Fibroblast of lung (primary cell): ENCODE data around the gene BAG5. TPM values are rescaled to one million over a fixed set of nuclear protein-coding genes. Genes with fewer than 3 reads are reported as not detected.

Experiments used
- DNase-seq, 2 donors: peaks; one replicate each; pipeline versions ENCODE4 v3.0.0 to v3.0.0-alpha.2; 2010; ENCODE audit warnings: low read depth in 2 of 2
- H2AFZ ChIP-seq: 2 replicates; pipeline ENCODE4 v1.5.1; 2012; ENCODE audit warnings: low read length, control low read depth, inconsistent platforms
- H3K27ac ChIP-seq: 2 replicates; pipeline ENCODE4 v1.5.1; 2011; ENCODE audit warnings: low read length, control low read depth; ENCODE audit not compliant: insufficient read depth
- H3K27me3 ChIP-seq: 2 replicates; pipeline ENCODE4 v1.5.1; 2011; ENCODE audit warnings: mild to moderate bottlenecking, low read length; ENCODE audit not compliant: control insufficient read depth, insufficient read depth
- H3K36me3 ChIP-seq: 2 replicates; pipeline ENCODE4 v1.5.1; 2011; ENCODE audit warnings: low read length; ENCODE audit not compliant: control insufficient read depth, insufficient read depth
- H3K4me1 ChIP-seq: 2 replicates; pipeline ENCODE4 v1.5.1; 2011; ENCODE audit warnings: low read length; ENCODE audit not compliant: control insufficient read depth, insufficient read depth; ENCODE audit errors: extremely low read depth
- H3K4me2 ChIP-seq: 2 replicates; pipeline ENCODE4 v1.5.1; 2011; ENCODE audit warnings: low read length, control low read depth; ENCODE audit not compliant: insufficient read depth; ENCODE audit errors: extremely low read depth
- H3K4me3 ChIP-seq, 4 experiments: fragments of 200-600 bp in 1 of 4; sonication (generic) in 1 of 4; replicated peaks in 1 of 4; 2 replicates each; pipeline ENCODE4 v1.5.1; 2011 to 2016; ENCODE audit warnings: low read length in 4 of 4, low read depth in 3 of 4, mild to moderate bottlenecking in 3 of 4, control low read depth in 2 of 4, inconsistent platforms in 1 of 4, mixed read lengths in 1 of 4; ENCODE audit not compliant: insufficient read depth in 1 of 4; ENCODE audit errors: control extremely low read depth in 1 of 4
- H3K79me2 ChIP-seq: 2 replicates; pipeline ENCODE4 v1.5.1; 2012; ENCODE audit warnings: mild to moderate bottlenecking, low read length, inconsistent platforms; ENCODE audit not compliant: control insufficient read depth, insufficient read depth
- H3K9ac ChIP-seq: 2 replicates; pipeline ENCODE4 v1.5.1; 2011; ENCODE audit warnings: mild to moderate bottlenecking, low read length, control low read depth; ENCODE audit not compliant: insufficient read depth
- H3K9me3 ChIP-seq: 2 replicates; pipeline ENCODE4 v1.5.1; 2012; ENCODE audit warnings: low read depth, low read length; ENCODE audit not compliant: control insufficient read depth, insufficient read depth
- H4K20me1 ChIP-seq: 2 replicates; pipeline ENCODE4 v1.5.1; 2011; ENCODE audit warnings: low read length; ENCODE audit not compliant: control insufficient read depth, insufficient read depth; ENCODE audit errors: extremely low read depth
- EZH2 ChIP-seq: IDR thresholded peaks from 2 replicates; pipeline ENCODE4 v1.5.1; 2012; ENCODE audit warnings: low read length, control low read depth, mild to moderate bottlenecking; ENCODE audit errors: missing control alignments
- polyA plus RNA-seq, 2 donors: library from polyadenylated mRNA; depleted of rRNA in 1 of 2; stranded (reverse) in 1 of 2; unstranded in 1 of 2; fragments of >200 nt; gene quantifications; 2 replicates each; pipeline ENCODE4 v1.2.1, GENCODE V29; 2011 to 2012; ENCODE audit warnings: missing spikeins in 1 of 2
- total RNA-seq: library from RNA; depleted of rRNA; stranded (reverse); fragments of >200 nt; gene quantifications from 2 replicates; pipeline ENCODE4 v1.2.1, GENCODE V29; 2014
- TF ChIP-seq, protein P1 (sequence below), 2 donors: IDR thresholded peaks in 1 of 2; conservative IDR thresholded peaks in 1 of 2; 1 replicate in 1 of 2; 2 replicates in 1 of 2; pipeline ENCODE4 v1.5.1; 2011 to 2012; ENCODE audit warnings: low read length in 2 of 2, control low read depth in 1 of 2, inconsistent platforms in 1 of 2, low read depth in 1 of 2, mild to moderate bottlenecking in 1 of 2

Gene BAG5
- total and polyA plus RNA-seq, 2 donors (not counting 1 experiment from before 2014, with no cell fraction given): 14.9 to 25.8 TPM

GRCh38 chr14:103581206-103581605 lies 18.7 kb upstream of the BAG5 start:
- Histone ChIP-seq H3K79me2 (peaks cover 4% of the 10 kb centered on the region), H2AFZ (no peak overlapping the region), H3K9me3 (no peaks in the 10 kb centered on the region), H3K4me2 (no peak overlapping the region), H3K36me3 (peaks cover 5% of the 10 kb centered on the region), H3K4me3 (no peak overlapping the region), H3K9ac (no peak overlapping the region), H3K27me3 (no peaks in the 10 kb centered on the region), H3K27ac (no peak overlapping the region), H3K4me1 (peaks cover 7% of the 10 kb centered on the region), H4K20me1 (no peaks in the 10 kb centered on the region)
- TF ChIP-seq EZH2: no peak
- TF ChIP-seq, protein P1, sequence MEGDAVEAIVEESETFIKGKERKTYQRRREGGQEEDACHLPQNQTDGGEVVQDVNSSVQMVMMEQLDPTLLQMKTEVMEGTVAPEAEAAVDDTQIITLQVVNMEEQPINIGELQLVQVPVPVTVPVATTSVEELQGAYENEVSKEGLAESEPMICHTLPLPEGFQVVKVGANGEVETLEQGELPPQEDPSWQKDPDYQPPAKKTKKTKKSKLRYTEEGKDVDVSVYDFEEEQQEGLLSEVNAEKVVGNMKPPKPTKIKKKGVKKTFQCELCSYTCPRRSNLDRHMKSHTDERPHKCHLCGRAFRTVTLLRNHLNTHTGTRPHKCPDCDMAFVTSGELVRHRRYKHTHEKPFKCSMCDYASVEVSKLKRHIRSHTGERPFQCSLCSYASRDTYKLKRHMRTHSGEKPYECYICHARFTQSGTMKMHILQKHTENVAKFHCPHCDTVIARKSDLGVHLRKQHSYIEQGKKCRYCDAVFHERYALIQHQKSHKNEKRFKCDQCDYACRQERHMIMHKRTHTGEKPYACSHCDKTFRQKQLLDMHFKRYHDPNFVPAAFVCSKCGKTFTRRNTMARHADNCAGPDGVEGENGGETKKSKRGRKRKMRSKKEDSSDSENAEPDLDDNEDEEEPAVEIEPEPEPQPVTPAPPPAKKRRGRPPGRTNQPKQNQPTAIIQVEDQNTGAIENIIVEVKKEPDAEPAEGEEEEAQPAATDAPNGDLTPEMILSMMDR (conservative IDR thresholded peaks at IDR 0.05 in 1 of 2, IDR thresholded peaks at IDR 0.05 in 1 of 2; ENCODE audit: low read depth in 1 of 2, low read length in 2 of 2): no peak
- DNase-seq: no peak

DNA sequence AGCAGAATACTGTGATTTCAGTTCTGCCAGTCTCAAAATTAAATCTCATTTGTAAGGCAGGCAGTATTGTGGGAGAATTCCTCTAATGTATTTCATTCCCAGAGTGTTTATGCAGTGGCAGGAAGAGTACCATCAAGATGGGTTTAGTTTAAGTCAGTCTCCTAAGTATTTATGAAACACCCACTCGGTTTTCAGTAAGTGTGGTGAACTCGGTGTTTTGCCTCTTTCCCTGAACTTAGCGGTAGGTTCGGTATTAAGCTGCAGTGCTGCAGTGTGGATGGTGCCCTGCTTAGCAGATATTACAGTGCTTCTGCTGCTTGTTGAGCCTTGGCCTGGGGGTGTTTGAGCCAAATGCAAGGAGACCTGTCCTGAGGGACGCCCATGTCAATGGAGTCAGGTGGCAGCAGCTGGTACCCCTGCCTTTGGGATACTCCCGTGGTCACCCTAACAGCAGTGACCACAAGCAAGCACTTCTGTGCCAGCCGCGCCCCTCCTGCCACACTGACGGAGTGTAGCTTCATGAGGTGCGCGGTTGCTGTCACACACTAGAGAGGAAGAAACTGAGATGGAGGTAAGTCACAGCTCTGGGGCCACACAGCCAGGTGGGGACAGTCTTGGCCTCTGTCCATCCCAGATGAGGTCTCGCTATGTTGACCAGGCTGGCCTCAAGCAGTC lies 16.1 kb upstream of the BAG5 start:
- no peak for DNase-seq
- Histone ChIP-seq H3K36me3 (peaks cover 5% of the 10 kb centered on the region), H3K27ac (no peak overlapping the region), H3K9ac (no peak overlapping the region), H3K9me3 (no peaks in the 10 kb centered on the region), H3K4me1 (peaks cover 13% of the 10 kb centered on the region), H4K20me1 (no peaks in the 10 kb centered on the region), H3K79me2 (peaks cover 11% of the 10 kb centered on the region), H2AFZ (no peak overlapping the region), H3K4me3 (no peak overlapping the region), H3K4me2 (no peak overlapping the region), H3K27me3 (no peaks in the 10 kb centered on the region)
- TF ChIP-seq, protein P1 (conservative IDR thresholded peaks at IDR 0.05 in 1 of 2, IDR thresholded peaks at IDR 0.05 in 1 of 2; ENCODE audit: low read depth in 1 of 2, low read length in 2 of 2): no peak
- TF ChIP-seq EZH2: no peak

GRCh38 chr14:103576371-103577024 lies 14.0 kb upstream of the BAG5 start:
- H3K79me2 ChIP-seq: peaks cover 13% of the 10 kb centered on the region
- peak overlapping the region in 1 of 4 experiments; percentile 8 for H3K4me3 ChIP-seq
- peak; percentile 83 to 91 for DNase-seq
- no peak for TF ChIP-seq EZH2
- TF ChIP-seq, protein P1 (conservative IDR thresholded peaks at IDR 0.05 in 1 of 2, IDR thresholded peaks at IDR 0.05 in 1 of 2; ENCODE audit: low read depth in 1 of 2, low read length in 2 of 2): no peak
- H3K27me3 ChIP-seq: no peaks in the 10 kb centered on the region
- H4K20me1 ChIP-seq: no peaks in the 10 kb centered on the region
- peak overlapping the region; percentile 3 for H3K9ac ChIP-seq
- peaks cover 5% of the 10 kb centered on the region for H3K36me3 ChIP-seq
- peak overlapping the region; percentile 21 for H3K4me2 ChIP-seq
- peak overlapping the region; percentile 47 for H3K27ac ChIP-seq
- H2AFZ ChIP-seq: no peak overlapping the region
- H3K4me1 ChIP-seq: peaks cover 13% of the 10 kb centered on the region
- H3K9me3 ChIP-seq: no peaks in the 10 kb centered on the region
